Measurements from ENCODE around the gene FIBIN. TPM values are rescaled to one million over a fixed set of nuclear protein-coding genes. Genes with fewer than 3 reads are reported as not detected.
"Not testable (repeated sequence)": the region's sequence is repeated elsewhere in the genome, so short reads cannot be mapped to it uniquely, and the experiment has no call there.

Gene FIBIN
- total RNA-seq, 1 donor, result not detected

GRCh38 chr11:26976389-26976788 lies 17.5 kb upstream of the FIBIN start:
- DNase-seq (ENCODE audit: low read depth in 2 of 3, low spot score in 2 of 3), result no peak

GRCh38 chr11:26977209-26977608 lies 16.7 kb upstream of the FIBIN start:
- DNase-seq (ENCODE audit: low read depth in 2 of 3, low spot score in 2 of 3), result not testable (repeated sequence)

- DNase-seq (ENCODE audit: low read depth in 2 of 3, low spot score in 2 of 3), result no peak
These were observed 10.3 kb upstream of the FIBIN start for GRCh38 chr11:26983645-26984044.

GRCh38 chr11:26985470-26985869 lies 8.4 kb upstream of the FIBIN start:
- no peak for DNase-seq (ENCODE audit: low read depth in 2 of 3, low spot score in 2 of 3)

GRCh38 chr11:26985943-26986342 lies 8.0 kb upstream of the FIBIN start:
- DNase-seq (ENCODE audit: low read depth in 2 of 3, low spot score in 2 of 3), result no peak

GRCh38 chr11:26987272-26987671 lies 6.6 kb upstream of the FIBIN start:
- DNase-seq (ENCODE audit: low read depth in 2 of 3, low spot score in 2 of 3), result no peak

GRCh38 chr11:26987731-26988130 lies 6.2 kb upstream of the FIBIN start:
- DNase-seq (ENCODE audit: low read depth in 2 of 3, low spot score in 2 of 3), result no peak

- no peak for DNase-seq (ENCODE audit: low read depth in 2 of 3, low spot score in 2 of 3)
These were observed 1.8 kb upstream of the FIBIN start for GRCh38 chr11:26992031-26992541.

- no peak for DNase-seq (ENCODE audit: low read depth in 2 of 3, low spot score in 2 of 3)
These were observed 751 bp downstream of the FIBIN start for GRCh38 chr11:26994631-26995095.

GRCh38 chr11:26995701-26996460 lies 2.0 kb downstream of the FIBIN start:
- no peak for DNase-seq (ENCODE audit: low read depth in 2 of 3, low spot score in 2 of 3)

- no peak for DNase-seq (ENCODE audit: low read depth in 2 of 3, low spot score in 2 of 3)
These were observed 3.5 kb downstream of the FIBIN start for GRCh38 chr11:26997378-26997777.

GRCh38 chr11:27001136-27001730 lies 7.3 kb downstream of the FIBIN start:
- not testable (repeated sequence) for DNase-seq (ENCODE audit: low read depth in 2 of 3, low spot score in 2 of 3)

GRCh38 chr11:27002431-27002830 lies 8.5 kb downstream of the FIBIN start:
- no peak for DNase-seq (ENCODE audit: low read depth in 2 of 3, low spot score in 2 of 3)

GRCh38 chr11:27002838-27003237 lies 8.9 kb downstream of the FIBIN start:
- no peak for DNase-seq (ENCODE audit: low read depth in 2 of 3, low spot score in 2 of 3)

- DNase-seq (ENCODE audit: low read depth in 2 of 3, low spot score in 2 of 3), result no peak
These were observed 10.2 kb downstream of the FIBIN start for GRCh38 chr11:27004103-27004502.

GRCh38 chr11:27008811-27009535 lies 15.1 kb downstream of the FIBIN start:
- DNase-seq (ENCODE audit: low read depth in 2 of 3, low spot score in 2 of 3), result no peak

- DNase-seq (ENCODE audit: low read depth in 2 of 3, low spot score in 2 of 3), result no peak
These were observed 17.8 kb downstream of the FIBIN start for GRCh38 chr11:27011560-27012233.

- no peak for DNase-seq (ENCODE audit: low read depth in 2 of 3, low spot score in 2 of 3)
These were observed 18.5 kb downstream of the FIBIN start for GRCh38 chr11:27012234-27012921.

GRCh38 chr11:27013781-27014361 lies 20.0 kb downstream of the FIBIN start:
- no peak for DNase-seq (ENCODE audit: low read depth in 2 of 3, low spot score in 2 of 3)

All from hematopoietic multipotent progenitor cell (in vitro differentiated cells).